HuH-7 (cell line): ENCODE measurements around the gene BOK.

Source experiments
- DNase-seq: peaks from one replicate; pipeline ENCODE4 v3.0.0; 2011; ENCODE audit warnings: low spot score

BOK gene

GRCh38 chr2:241539616-241540374, 18.8 kb upstream of the BOK start:
- no peak for DNase-seq

DNA sequence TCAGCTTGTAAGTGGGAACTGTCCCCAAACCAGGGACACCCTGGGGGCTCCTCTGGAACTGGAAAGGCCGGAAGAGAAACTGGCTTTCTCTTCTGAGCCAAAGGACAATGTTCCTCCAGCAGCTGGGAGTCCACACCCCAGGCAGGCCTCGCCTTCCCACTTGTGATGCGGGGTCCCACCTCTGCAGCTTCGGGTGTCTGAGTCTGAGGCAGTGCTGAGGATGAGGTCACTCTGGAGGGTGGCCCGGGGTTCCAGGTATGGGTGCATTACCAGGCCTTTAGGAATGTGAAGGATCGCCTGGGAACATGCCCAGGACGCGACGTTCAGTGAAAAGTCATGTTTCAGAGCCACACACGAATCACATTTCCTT, 18.2 kb upstream of the BOK start:
- no peak for DNase-seq

- DNase-seq: no peak
Measured at GRCh38 chr2:241540771-241541561, 17.6 kb upstream of the BOK start.

- DNase-seq: no peak
Measured at GRCh38 chr2:241541564-241542277, 16.8 kb upstream of the BOK start.

GRCh38 chr2:241542278-241542605, 16.3 kb upstream of the BOK start:
- DNase-seq: no peak

GRCh38 chr2:241545106-241545505, 13.4 kb upstream of the BOK start:
- no peak for DNase-seq

DNA sequence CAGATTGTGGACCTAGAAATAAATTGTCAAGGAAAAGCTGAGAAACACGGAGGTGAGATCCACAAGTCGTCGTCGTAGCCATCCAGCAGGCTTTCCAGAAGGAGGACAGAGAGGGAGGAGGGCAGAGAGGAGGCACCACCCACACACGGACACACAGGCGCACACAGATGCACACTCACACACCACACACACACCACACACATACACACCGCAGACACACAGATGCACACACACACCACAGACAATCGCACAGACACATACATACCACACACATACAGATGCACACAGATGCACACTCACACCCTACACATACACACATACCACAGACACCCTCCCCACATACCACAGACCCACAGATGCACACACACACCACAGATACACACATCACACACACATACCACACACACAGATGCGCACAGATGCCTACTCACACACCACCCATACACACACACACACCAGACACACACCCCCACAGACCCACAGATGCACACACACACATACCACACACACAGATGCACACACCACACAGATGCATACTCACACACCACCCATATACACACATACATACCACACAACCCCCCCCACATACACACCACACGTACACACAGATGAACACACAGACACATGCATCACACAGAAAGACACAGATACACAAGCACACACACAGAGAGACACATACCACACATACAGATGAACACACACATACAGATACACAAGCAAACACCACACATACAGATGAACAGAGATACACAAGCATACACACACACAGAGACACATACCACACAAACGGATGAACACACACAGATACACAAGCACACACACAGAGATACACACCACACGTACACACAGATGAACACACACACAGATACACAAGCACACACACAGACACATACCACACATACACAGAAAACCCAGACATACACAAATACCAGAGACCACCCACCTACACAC, 12.7 kb upstream of the BOK start:
- DNase-seq: no peak

DNA sequence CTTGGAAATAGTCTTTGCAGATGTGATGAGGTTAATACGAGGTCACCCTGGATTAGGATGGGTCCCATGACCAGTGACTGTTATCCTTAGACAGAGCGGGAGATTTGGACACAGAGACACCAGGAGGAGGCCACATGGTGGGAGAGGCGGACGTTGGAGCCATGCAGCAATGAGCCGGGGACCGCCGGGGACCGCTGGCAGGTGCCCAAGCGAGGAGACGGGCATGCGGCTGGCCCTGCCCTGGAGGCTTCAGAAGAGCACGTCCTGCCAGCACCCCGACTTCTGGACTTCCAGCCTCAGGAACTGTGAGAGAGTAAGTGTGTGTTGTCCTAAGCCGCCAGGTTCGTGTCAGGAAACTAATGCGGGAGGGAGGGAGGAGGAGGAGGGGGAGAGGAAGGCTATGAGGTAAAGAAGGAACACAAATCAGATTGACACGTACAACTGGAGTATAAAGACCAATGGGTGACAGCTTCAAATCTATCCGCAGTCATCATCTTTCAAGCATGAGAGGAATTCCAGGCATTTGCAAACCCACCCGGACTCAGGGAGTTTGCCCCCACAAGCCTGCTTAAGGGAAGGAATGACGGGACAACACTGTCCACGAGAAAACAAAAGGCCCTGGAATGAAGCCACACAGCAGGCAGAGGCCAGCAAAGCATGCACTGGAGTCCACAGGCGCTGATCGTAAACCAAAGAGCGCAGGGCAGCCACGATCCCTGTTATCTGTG, 11.6 kb upstream of the BOK start:
- no peak for DNase-seq

- DNase-seq: no peak
Measured at GRCh38 chr2:241547781-241548450, 10.6 kb upstream of the BOK start.

GRCh38 chr2:241548451-241548835, 10.1 kb upstream of the BOK start:
- no peak for DNase-seq

DNA sequence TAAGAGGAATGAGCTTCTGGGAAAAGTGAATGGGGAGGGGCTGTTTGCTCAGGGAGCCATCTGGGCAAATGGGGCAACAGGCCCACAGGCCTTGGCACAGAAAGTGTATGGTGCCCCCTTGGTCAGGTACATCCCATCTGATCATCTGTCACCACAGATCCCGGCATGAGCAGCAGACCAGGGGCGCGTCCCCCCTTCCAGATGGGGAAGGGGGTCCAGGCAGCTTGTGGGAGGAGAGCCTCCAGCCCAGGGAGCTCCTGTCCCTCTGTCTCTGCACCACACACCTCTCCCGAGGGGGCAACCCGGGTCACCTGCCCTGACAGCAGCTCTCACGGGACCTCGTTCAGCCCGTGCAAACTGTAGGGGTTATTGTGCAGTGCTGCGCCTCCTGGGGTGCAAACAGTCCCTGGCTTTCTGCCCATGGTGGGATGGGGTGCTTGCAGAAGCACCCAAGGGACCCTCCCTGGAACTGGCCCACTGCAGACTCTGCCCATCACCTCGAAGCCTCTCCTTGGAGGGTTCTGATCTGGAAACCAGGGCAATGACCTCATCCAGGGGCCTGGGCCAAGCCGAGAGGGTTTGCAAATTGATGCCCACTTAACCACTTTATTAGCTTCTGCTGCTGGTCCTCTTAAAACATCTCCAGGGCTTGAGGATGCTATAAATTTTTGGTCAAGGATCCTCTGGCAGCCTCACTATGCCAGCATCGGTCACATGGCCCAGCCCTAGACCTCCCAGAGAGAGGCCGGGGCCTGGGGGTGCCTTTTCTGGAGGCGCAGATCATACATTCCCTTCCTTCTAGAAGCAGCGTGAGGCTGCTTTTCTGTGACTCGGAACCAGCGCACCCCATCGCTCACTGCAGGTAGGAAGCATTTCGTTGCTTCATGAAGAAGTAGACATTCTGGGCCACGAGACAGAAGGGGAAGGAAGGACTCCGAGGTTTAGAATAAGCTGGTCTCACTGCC, 7.6 kb upstream of the BOK start:
- no peak for DNase-seq

- no peak for DNase-seq
Measured at GRCh38 chr2:241551599-241551997, 6.9 kb upstream of the BOK start.

GRCh38 chr2:241551998-241552737, 6.4 kb upstream of the BOK start:
- no peak for DNase-seq

DNA sequence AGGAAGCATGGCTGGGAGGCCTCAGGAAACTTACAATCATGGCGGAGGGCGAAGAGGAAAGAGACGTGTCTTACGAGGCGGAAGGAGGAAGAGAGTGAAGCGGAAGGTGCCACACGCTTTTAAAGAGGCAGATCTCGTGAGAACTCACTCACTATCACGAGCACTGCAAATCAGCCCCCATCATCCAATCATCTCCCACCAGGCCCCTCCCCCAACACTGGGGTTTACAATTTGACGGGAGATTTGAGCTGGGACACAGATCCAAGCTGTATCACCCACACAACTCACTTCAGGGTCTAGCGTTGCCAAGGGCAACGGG, 5.1 kb upstream of the BOK start:
- DNase-seq: no peak

DNA sequence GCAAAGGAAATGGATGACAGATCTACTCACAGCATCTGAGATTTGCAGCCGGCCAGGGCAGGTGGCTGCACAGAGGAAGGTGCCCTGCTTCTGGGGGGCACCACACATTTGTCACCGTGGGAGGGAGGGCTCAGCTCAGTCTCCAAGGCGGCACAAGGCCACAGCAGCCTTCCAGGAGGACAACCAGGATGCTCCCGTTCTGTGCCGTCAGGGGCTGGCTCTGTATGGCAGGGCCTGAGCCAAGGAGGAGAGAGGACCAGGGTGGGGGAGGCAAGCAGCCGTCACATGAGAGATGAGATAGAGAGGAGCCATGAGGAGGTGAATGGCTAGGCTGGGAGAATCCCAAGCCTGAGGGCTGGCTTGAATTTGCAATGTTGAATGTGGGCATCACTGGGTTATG, 4.6 kb upstream of the BOK start:
- DNase-seq: no peak

- DNase-seq: no peak
Measured at GRCh38 chr2:241554610-241555322, 3.8 kb upstream of the BOK start.

DNA sequence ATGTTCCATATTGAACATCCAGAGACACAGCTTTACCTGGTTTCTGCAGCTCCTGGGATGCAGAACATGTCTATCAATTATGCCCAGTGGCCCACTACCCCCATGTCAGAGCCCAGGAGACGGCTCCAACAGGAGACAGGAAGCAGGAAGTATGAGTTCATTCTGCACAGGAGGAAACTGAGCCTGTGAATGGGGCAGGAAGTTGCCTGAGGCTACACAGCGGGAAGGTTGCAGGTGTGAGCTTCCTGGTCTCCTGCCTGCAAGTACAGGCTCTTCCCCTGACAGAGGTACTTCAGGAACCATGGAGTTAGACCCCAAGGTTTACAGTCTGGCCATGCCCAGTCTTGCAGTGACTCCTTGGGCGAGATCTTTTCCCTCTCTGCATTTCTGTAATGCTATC, 2.8 kb upstream of the BOK start:
- DNase-seq: no peak

DNA sequence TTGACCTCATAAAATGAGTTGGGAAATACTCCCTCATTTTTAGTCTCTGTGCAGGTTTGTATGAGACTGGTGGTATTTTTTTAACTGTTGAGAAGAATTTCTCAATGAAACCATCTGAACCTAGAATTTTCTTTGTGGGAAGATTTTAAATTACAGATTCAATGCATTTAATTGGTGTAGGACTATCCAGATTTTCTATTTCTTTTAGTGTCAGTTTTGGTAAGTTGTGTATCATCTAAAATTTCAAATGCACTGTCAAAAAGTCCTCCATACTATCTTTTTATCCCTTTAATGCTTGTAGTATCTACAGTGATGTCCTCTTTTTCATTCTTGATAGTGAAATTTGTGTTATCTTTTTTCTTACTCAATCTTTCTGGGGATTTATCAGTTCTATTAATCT, 1.8 kb upstream of the BOK start:
- DNase-seq: no peak
